Panc1 (cell line): ENCODE results near the gene TWIST2. TPM values are rescaled to one million over a fixed set of nuclear protein-coding genes. Genes with fewer than 3 reads are reported as not detected.

Source experiments
- ATAC-seq: fragments of 200-7000 bp; cut with Tn5 transposase; 2 replicates; pipeline ENCODE4 v1.9.1; 2020; ENCODE audit warnings: mild to moderate bottlenecking, moderate library complexity
- BruUV-seq: library from RNA; stranded (reverse); fragments of 400-500 nt; replicated peaks from 2 replicates; lab custom pipeline; 2021; lab: Mats Ljungman, UMichigan
- CTCF ChIA-PET: fragments of 300-600 bp; sonication (Branson Sonifier 250); formaldehyde crosslinking; loops from one replicate; lab custom pipeline; 2022; ENCODE audit warnings: antibody characterized with exemption; lab: Charles Lee
- POLR2A ChIA-PET: fragments of 300-600 bp; sonication (Branson Sonifier 250); formaldehyde crosslinking; loops from one replicate; lab custom pipeline; 2022; ENCODE audit warnings: antibody characterized with exemption; lab: Charles Lee
- DNase-seq: peaks from one replicate; pipeline ENCODE4 v3.0.0-alpha.2; 2010; ENCODE audit warnings: low read depth, low spot score
- H3K27ac ChIP-seq: 2 replicates; pipeline ENCODE4 v1.5.1; 2011; ENCODE audit warnings: mild to moderate bottlenecking, low read length, inconsistent platforms
- H3K27me3 ChIP-seq: fragments of 200-500 bp; sonication (Bioruptor generic); 2 replicates; pipeline ENCODE4 v1.6.0; 2014; ENCODE audit warnings: low read length, inconsistent platforms; ENCODE audit not compliant: control insufficient read depth, insufficient read depth
- H3K36me3 ChIP-seq: fragments of 200-500 bp; sonication (Bioruptor generic); 2 replicates; pipeline ENCODE4 v1.5.1; 2014; ENCODE audit warnings: inconsistent platforms, mild to moderate bottlenecking, low read length, moderate library complexity; ENCODE audit not compliant: control insufficient read depth, insufficient read depth
- H3K4me1 ChIP-seq: 2 replicates; pipeline ENCODE4 v1.5.1; 2011; ENCODE audit warnings: inconsistent platforms, mild to moderate bottlenecking, low read length, moderate library complexity; ENCODE audit not compliant: control insufficient read depth, insufficient read depth
- H3K4me3 ChIP-seq, 2 experiments: 2 replicates each; pipeline ENCODE4 v1.5.1; 2011 to 2012; ENCODE audit warnings: low read depth in 2 of 2, low read length in 2 of 2, mild to moderate bottlenecking in 2 of 2, inconsistent platforms in 1 of 2, moderate library complexity in 1 of 2
- H3K9me3 ChIP-seq: fragments of 200-500 bp; sonication (Bioruptor generic); 2 replicates; pipeline ENCODE4 v1.5.1; 2014; ENCODE audit warnings: low read depth, mild to moderate bottlenecking, inconsistent platforms, low read length, moderate library complexity; ENCODE audit not compliant: control insufficient read depth, insufficient read depth
- CTCF ChIP-seq: fragments of 450-650 bp; IDR thresholded peaks from 2 replicates; pipeline ENCODE4 v1.5.1; 2017; ENCODE audit warnings: mild to moderate bottlenecking
- POLR2AphosphoS5 ChIP-seq: IDR thresholded peaks from 2 replicates; pipeline ENCODE4 v1.6.1; 2012; ENCODE audit warnings: mild to moderate bottlenecking, low read depth, low read length, moderate library complexity
- SIN3A ChIP-seq: IDR thresholded peaks from 2 replicates; pipeline ENCODE4 v1.6.1; 2012; ENCODE audit warnings: low read depth, mild to moderate bottlenecking, low read length, moderate library complexity, borderline replicate concordance; ENCODE audit not compliant: insufficient read depth
- TCF7L2 ChIP-seq: IDR thresholded peaks from 2 replicates; pipeline ENCODE4 v1.6.1; 2011; ENCODE audit warnings: mild to moderate bottlenecking, low read depth, low read length, inconsistent platforms
- in situ Hi-C: cut with HindIII; loops from 2 replicates; pipeline ENCODE4 v1.10.0; 2016; ENCODE audit warnings: low sequenced_read_pairs, low pct_unique_long_range_greater_than_20kb
- intact Hi-C: fragments of 100-400 bp; cut with micrococcal nuclease; formaldehyde crosslinking; loops from one replicate; pipeline ENCODE4 v1.10.0; 2022; ENCODE audit not compliant: unreplicated experiment
- total RNA-seq: library from RNA; stranded (reverse); gene quantifications from one replicate; pipeline ENCODE4 v1.2.1, GENCODE V29; 2021; ENCODE audit not compliant: unreplicated experiment
- TF ChIP-seq, protein P1 (sequence below), 2 experiments: IDR thresholded peaks; 2 replicates each; pipeline ENCODE4 v1.6.1; 2011 to 2012; ENCODE audit warnings: low read depth in 2 of 2, control low read depth in 1 of 2, low read length in 1 of 2, mild to moderate bottlenecking in 1 of 2, moderate library complexity in 1 of 2; ENCODE audit not compliant: insufficient read depth in 1 of 2

TWIST2 gene
- total RNA-seq, 1 experiment from 2014 or later, result 4.2 TPM

DNA sequence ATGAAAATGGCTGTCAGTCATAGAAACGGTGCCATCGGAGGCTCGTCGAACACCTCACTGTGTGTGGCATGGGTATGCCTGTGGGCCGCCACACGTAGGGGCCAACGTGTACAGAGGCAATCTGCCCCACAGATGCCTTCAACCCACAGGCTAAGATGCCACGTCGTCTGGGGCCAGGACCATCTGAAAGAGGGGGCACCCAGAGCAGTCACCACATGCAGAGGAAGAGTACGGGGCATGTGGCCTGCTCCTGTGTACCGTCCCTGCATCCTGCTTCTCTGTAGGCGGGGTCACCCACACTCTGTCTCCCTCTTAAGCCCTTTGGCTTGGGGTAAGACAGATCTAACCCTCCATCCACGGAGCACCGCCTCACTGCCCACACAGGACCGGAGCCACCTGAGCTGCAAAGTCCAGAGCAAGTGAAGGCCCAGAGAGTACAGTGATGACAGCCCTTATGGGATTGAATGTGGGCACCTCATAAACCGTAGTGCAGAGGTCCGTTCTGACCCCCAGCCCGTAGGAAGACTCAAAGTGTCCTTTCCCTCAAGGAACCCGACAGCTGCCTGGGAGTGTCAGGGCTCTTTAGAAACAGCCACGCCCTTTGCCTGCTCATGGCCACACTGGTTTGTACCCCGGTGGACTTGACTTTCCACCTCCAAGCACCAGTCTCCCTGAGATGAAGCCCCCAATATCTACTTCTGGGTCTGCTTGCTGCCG lies 66.2 kb downstream of the TWIST2 start:
- ChIA-PET CTCF (no interaction called here), POLR2A (no interaction called here)
- intact Hi-C loops, result no loop called here
- BruUV-seq, result no TSS peak
- TF ChIP-seq CTCF (no peak), POLR2AphosphoS5 (no peak), TCF7L2 (no peak), SIN3A (no peak)
- TF ChIP-seq, protein P1, sequence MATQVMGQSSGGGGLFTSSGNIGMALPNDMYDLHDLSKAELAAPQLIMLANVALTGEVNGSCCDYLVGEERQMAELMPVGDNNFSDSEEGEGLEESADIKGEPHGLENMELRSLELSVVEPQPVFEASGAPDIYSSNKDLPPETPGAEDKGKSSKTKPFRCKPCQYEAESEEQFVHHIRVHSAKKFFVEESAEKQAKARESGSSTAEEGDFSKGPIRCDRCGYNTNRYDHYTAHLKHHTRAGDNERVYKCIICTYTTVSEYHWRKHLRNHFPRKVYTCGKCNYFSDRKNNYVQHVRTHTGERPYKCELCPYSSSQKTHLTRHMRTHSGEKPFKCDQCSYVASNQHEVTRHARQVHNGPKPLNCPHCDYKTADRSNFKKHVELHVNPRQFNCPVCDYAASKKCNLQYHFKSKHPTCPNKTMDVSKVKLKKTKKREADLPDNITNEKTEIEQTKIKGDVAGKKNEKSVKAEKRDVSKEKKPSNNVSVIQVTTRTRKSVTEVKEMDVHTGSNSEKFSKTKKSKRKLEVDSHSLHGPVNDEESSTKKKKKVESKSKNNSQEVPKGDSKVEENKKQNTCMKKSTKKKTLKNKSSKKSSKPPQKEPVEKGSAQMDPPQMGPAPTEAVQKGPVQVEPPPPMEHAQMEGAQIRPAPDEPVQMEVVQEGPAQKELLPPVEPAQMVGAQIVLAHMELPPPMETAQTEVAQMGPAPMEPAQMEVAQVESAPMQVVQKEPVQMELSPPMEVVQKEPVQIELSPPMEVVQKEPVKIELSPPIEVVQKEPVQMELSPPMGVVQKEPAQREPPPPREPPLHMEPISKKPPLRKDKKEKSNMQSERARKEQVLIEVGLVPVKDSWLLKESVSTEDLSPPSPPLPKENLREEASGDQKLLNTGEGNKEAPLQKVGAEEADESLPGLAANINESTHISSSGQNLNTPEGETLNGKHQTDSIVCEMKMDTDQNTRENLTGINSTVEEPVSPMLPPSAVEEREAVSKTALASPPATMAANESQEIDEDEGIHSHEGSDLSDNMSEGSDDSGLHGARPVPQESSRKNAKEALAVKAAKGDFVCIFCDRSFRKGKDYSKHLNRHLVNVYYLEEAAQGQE (IDR thresholded peaks at IDR 0.05; ENCODE audit: insufficient read depth in 1 of 2, low read depth in 2 of 2, low read length in 1 of 2), result no peak
- H3K4me3 ChIP-seq, result no peak overlapping the region
- in situ Hi-C loops, result no loop called here
- H3K4me1 ChIP-seq, result no peaks in the 10 kb centered on the region
- no peaks in the 10 kb centered on the region for H3K27me3 ChIP-seq
- no peak overlapping the region for H3K27ac ChIP-seq
- peak; percentile 5; the same call in 1 of the 2 replicates for ATAC-seq
- H3K9me3 ChIP-seq, result no peaks in the 10 kb centered on the region
- no peaks in the 10 kb centered on the region for H3K36me3 ChIP-seq
- no peak for DNase-seq

DNA sequence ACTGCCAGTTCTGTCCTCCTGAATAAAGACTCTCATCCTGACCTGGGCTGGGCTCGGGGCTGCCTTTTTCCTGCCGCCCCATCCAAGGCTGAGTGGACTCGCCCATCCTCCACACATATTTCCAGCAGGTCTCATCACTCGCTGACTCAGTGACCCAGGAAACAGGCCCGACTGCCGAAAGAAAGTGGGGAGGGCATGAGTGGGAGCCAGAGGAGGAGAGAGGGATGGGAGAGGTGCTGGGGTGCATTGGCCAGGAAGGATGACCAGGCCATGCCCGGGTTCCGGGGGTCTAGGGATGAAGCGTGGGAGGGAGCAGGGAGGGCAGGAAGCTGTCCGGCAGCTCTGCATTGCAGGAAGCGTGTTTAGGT lies 66.7 kb downstream of the TWIST2 start:
- in situ Hi-C loops, result no loop called here
- H3K4me3 ChIP-seq, result no peak overlapping the region
- H3K4me1 ChIP-seq, result no peaks in the 10 kb centered on the region
- no TSS peak for BruUV-seq
- ChIA-PET POLR2A (no interaction called here), CTCF (no interaction called here)
- DNase-seq (no peak), ATAC-seq (no peak)
- H3K27ac ChIP-seq, result no peak overlapping the region
- no peaks in the 10 kb centered on the region for H3K36me3 ChIP-seq
- no peaks in the 10 kb centered on the region for H3K27me3 ChIP-seq
- intact Hi-C loops, result no loop called here
- TF ChIP-seq, protein P1 (IDR thresholded peaks at IDR 0.05; ENCODE audit: insufficient read depth in 1 of 2, low read depth in 2 of 2, low read length in 1 of 2), result no peak
- no peaks in the 10 kb centered on the region for H3K9me3 ChIP-seq
